ENCODE results near the gene SNX6.
"Not testable (repeated sequence)": the region's sequence is repeated elsewhere in the genome, so short reads cannot be mapped to it uniquely, and the experiment has no call there.

SNX6 gene

DNA sequence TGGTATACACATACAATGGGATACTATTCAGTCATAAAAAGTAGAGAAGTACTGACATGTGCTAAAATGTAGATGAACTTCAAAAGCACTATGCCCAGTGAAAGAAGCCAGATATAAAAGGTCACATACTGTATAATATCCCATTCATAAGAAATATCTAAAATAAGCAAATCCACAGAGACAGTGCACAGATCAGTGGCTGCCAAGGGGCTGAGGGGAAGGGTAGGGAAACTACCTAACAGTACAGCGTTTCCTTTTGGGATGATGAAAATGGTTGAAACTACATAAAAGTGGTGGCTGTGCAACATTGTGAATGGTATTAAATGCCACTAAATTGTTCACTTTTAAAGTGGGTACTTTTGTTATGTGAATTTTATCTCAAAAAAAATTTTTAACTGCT, 102.4 kb downstream of the SNX6 start:
- no peak for FAIRE-seq

DNA sequence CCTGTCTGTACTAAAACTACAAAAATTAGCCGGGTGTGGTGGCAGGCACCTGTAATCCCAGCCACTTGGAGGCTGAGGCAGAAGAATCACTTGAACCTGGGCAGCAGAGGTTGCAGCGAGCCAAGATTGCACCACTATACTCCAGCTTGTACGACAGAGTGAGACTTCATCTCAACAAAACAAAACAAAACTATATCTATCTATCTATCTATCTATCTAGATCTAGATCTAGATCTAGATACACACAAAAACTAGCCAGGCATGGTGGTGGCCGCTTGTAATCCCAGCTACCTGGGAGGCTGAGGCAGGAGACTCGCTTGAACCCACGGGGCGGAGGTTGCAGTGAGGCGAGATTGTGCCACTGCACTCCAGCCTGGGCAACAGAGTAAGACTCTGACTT, 105.7 kb downstream of the SNX6 start:
- not testable (repeated sequence) for FAIRE-seq; DNase-seq (ENCODE audit: insufficient read length, low spot score)

More for the DNA sequence above, 102.4 kb downstream of the SNX6 start:
- DNase-seq (ENCODE audit: insufficient read length, low spot score) = no peak
- TF ChIP-seq POLR2AphosphoS5 (IDR thresholded peaks at IDR 0.05; ENCODE audit: low read depth, low read length) (no peak), POLR2A (IDR thresholded peaks at IDR 0.05; ENCODE audit: low read depth, low read length) (no peak), POU2F2 (IDR thresholded peaks at IDR 0.05; ENCODE audit: low read depth, low read length) (no peak), TAF1 (IDR thresholded peaks at IDR 0.05; ENCODE audit: low read depth, low read length) (no peak), PAX5 (IDR thresholded peaks at IDR 0.05; ENCODE audit: insufficient read depth, low read length, severe bottlenecking) (no peak), SPI1 (IDR thresholded peaks at IDR 0.05; ENCODE audit: low read depth, low read length) (no peak)

DNA sequence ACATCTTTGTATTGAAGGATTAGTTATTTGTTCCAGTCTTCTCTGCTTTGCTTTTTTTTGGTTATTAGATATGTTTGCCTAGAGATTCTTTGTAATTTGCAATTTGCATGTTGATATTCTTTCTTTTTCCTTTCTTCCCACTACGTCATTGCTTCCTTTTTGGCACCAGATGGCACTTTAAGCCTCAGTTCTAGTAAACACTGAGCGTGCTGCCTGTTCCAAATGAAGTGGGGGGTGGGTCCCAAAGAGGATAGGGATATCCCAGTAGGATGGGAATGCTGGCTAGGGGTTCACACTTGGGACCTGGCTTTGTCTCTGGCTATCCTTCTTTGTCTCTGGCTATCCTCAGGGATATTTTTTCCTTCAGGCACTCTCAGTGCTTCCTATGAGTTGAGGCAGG, 107.5 kb downstream of the SNX6 start:
- FAIRE-seq = no peak
- TF ChIP-seq SPI1 (IDR thresholded peaks at IDR 0.05; ENCODE audit: low read depth, low read length) (no peak), POLR2A (IDR thresholded peaks at IDR 0.05; ENCODE audit: low read depth, low read length) (no peak), POU2F2 (IDR thresholded peaks at IDR 0.05; ENCODE audit: low read depth, low read length) (no peak), PAX5 (IDR thresholded peaks at IDR 0.05; ENCODE audit: insufficient read depth, low read length, severe bottlenecking) (no peak), POLR2AphosphoS5 (IDR thresholded peaks at IDR 0.05; ENCODE audit: low read depth, low read length) (no peak), TAF1 (IDR thresholded peaks at IDR 0.05; ENCODE audit: low read depth, low read length) (no peak)
- no peak for DNase-seq (ENCODE audit: insufficient read length, low spot score)

DNA sequence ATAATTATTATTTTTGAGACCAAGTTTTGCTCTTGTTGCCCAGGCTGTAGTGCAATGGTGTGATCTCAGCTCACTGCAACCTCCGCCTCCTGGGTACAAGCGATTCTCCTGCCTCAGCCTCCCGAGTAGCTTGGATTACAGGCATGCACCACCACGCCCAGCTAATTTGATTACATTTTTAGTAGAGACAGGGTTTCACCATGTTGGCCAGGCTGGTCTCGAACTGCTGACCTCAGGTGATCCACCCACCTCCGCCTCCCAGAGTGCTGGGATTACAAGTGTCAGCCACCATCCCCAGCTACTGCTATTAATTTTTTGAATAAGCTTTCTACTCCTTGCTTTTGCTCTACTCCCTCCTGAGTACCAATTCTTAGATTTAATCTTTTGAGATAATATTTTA, 108.9 kb downstream of the SNX6 start:
- not testable (repeated sequence) for DNase-seq (ENCODE audit: insufficient read length, low spot score); FAIRE-seq

DNA sequence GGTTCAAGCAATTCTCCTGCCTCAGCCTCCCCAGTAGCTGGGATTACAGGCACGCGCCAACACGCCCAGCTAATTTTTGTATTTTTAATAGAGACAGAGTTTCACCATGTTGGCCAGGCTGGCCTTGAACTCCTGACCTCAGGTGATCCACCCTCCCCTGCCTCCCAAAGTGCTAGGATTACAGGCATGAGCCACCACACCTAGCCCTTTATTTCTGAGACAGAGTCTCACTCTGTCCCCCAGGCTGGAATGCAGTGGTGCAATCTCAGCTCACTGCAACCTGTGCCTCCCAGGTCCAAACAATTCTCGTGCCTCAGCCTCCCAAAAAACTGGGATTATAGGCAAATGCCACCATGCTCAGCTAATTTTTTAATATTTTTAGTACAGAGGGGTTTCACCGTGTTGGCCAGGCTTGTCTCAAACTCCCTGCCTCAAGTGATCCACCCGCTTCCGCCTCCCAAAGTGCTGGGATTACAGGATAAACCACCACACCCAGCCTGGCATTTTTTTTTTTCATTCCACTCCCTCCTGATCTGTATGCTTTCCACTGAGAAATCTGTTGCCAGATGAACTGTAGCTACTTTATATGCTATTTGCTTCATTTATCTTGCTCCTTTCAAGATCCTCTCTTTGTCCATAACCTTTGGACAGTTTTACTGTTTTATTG, 109.5 kb downstream of the SNX6 start:
- DNase-seq (ENCODE audit: insufficient read length, low spot score); FAIRE-seq: not testable (repeated sequence)
